Measurements from ENCODE around the gene TMEM215.

Gene TMEM215

GRCh38 chr9:32748013-32748412, 35.3 kb upstream of the TMEM215 start:
- Histone ChIP-seq H3K9me3 (ENCODE audit: insufficient read depth, low read length) (no peaks in the 10 kb centered on the region), H3K9me2 (replicated peaks; ENCODE audit: insufficient read depth, low read length) (no peaks in the 10 kb centered on the region), H3K9ac (ENCODE audit: low read length) (no peak overlapping the region), H3K4me2 (ENCODE audit: low read depth, low read length, poor library complexity, severe bottlenecking) (no peak overlapping the region), H4K20me1 (ENCODE audit: low read depth, low read length) (no peaks in the 10 kb centered on the region), H3K79me2 (ENCODE audit: insufficient read depth, low read length) (no peaks in the 10 kb centered on the region), H3F3A (ENCODE audit: insufficient read depth) (no peaks in the 10 kb centered on the region), H3K36me3 (ENCODE audit: low read length) (no peaks in the 10 kb centered on the region), H3K27ac (ENCODE audit: low read depth, low read length) (no peak overlapping the region), H3K4me3 (ENCODE audit: insufficient read depth, low read length, poor library complexity, severe bottlenecking) (no peak overlapping the region), H2AFZ (ENCODE audit: low read depth, low read length, severe bottlenecking) (no peak overlapping the region), H3K27me3 (ENCODE audit: low read length) (no peaks in the 10 kb centered on the region)
- TF ChIP-seq EZH2phosphoT487 (conservative IDR thresholded peaks at IDR 0.05; ENCODE audit: low read length) (no peak), CTCF (IDR thresholded peaks at IDR 0.05; ENCODE audit: insufficient read depth, low read length, poor library complexity, severe bottlenecking) (no peak)

GRCh38 chr9:32755730-32756129, 27.6 kb upstream of the TMEM215 start:
- Histone ChIP-seq H3K27ac (ENCODE audit: low read depth, low read length) (no peak overlapping the region), H3F3A (ENCODE audit: insufficient read depth) (no peaks in the 10 kb centered on the region), H3K9me3 (ENCODE audit: insufficient read depth, low read length) (no peaks in the 10 kb centered on the region), H3K9ac (ENCODE audit: low read length) (no peak overlapping the region), H3K4me3 (ENCODE audit: insufficient read depth, low read length, poor library complexity, severe bottlenecking) (no peak overlapping the region), H3K79me2 (ENCODE audit: insufficient read depth, low read length) (no peaks in the 10 kb centered on the region), H4K20me1 (ENCODE audit: low read depth, low read length) (no peaks in the 10 kb centered on the region), H3K27me3 (ENCODE audit: low read length) (no peaks in the 10 kb centered on the region), H3K9me2 (replicated peaks; ENCODE audit: insufficient read depth, low read length) (no peaks in the 10 kb centered on the region), H3K36me3 (ENCODE audit: low read length) (no peaks in the 10 kb centered on the region), H2AFZ (ENCODE audit: low read depth, low read length, severe bottlenecking) (no peak overlapping the region), H3K4me2 (ENCODE audit: low read depth, low read length, poor library complexity, severe bottlenecking) (no peak overlapping the region)
- TF ChIP-seq CTCF (IDR thresholded peaks at IDR 0.05; ENCODE audit: insufficient read depth, low read length, poor library complexity, severe bottlenecking) (no peak), EZH2phosphoT487 (conservative IDR thresholded peaks at IDR 0.05; ENCODE audit: low read length) (no peak)

GRCh38 chr9:32764139-32764538, 19.2 kb upstream of the TMEM215 start:
- H3F3A ChIP-seq (ENCODE audit: insufficient read depth) = no peaks in the 10 kb centered on the region
- H3K27me3 ChIP-seq (ENCODE audit: low read length) = no peaks in the 10 kb centered on the region
- H3K9me3 ChIP-seq (ENCODE audit: insufficient read depth, low read length) = no peaks in the 10 kb centered on the region
- no peak overlapping the region for H2AFZ ChIP-seq (ENCODE audit: low read depth, low read length, severe bottlenecking)
- no peak for TF ChIP-seq CTCF (IDR thresholded peaks at IDR 0.05; ENCODE audit: insufficient read depth, low read length, poor library complexity, severe bottlenecking)
- TF ChIP-seq EZH2phosphoT487 (conservative IDR thresholded peaks at IDR 0.05; ENCODE audit: low read length) = no peak
- no peaks in the 10 kb centered on the region for H3K79me2 ChIP-seq (ENCODE audit: insufficient read depth, low read length)
- H3K27ac ChIP-seq (ENCODE audit: low read depth, low read length) = no peak overlapping the region
- H3K36me3 ChIP-seq (ENCODE audit: low read length) = no peaks in the 10 kb centered on the region
- no peak overlapping the region for H3K4me2 ChIP-seq (ENCODE audit: low read depth, low read length, poor library complexity, severe bottlenecking)
- no peaks in the 10 kb centered on the region for H3K9me2 ChIP-seq (replicated peaks; ENCODE audit: insufficient read depth, low read length)
- H3K9ac ChIP-seq (ENCODE audit: low read length) = no peak overlapping the region
- H3K4me3 ChIP-seq (ENCODE audit: insufficient read depth, low read length, poor library complexity, severe bottlenecking) = no peak overlapping the region
- no peaks in the 10 kb centered on the region for H4K20me1 ChIP-seq (ENCODE audit: low read depth, low read length)
